T-helper 1 cell (primary cell): ENCODE results near the gene KRT3.

Experiments
- DNase-seq, 5 donors: peaks; one replicate each; pipeline ENCODE4 v3.0.0-alpha.2; 2012 to 2020
- total RNA-seq, 4 donors: gene quantifications; one replicate each; lab custom pipeline; 2026; lab: John Stamatoyannopoulos, UW

The KRT3 gene
- total RNA-seq: 0 reads per million in 4 donors

DNA sequence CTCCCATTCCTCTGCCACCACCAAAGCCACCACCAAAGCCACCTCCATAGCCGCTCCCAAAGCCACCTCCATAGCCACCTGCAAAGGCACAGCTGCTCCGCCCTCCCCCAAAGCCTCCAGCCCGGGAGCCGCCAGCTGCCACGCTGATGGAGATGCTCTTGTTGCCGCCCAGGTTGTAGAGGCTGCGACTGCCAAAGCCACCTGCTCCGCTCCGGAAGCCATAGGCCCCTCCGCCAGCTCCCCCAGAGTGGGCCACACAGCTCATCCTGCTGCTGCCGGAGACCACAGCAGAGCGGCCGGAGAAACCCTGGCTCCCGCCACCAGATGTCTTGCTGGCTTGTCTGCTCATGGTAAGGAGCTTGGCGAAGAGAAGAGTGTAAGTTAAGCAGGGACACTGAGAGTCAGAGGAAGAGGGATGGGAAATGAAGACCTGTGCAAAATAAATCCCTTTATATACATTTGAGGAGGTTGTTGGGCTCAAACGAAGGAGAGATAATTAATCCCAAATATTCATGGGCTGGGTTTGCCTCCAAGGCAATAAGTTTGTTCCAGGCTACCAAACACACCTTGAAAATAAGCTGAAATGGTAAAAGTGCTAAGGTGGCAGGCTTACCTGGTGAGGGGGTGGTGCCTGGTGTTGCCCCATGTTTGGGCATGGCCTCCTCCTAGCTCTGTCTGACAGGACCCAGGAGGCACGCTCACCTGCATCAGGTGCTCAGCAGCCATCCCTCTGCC, at the start of gene KRT3:
TSS of gene KRT3 (minus strand) at position 424 of the 735 bp plus-strand sequence. CDS start at position 349, 75 bp downstream.
- DNase-seq: no peak

DNA sequence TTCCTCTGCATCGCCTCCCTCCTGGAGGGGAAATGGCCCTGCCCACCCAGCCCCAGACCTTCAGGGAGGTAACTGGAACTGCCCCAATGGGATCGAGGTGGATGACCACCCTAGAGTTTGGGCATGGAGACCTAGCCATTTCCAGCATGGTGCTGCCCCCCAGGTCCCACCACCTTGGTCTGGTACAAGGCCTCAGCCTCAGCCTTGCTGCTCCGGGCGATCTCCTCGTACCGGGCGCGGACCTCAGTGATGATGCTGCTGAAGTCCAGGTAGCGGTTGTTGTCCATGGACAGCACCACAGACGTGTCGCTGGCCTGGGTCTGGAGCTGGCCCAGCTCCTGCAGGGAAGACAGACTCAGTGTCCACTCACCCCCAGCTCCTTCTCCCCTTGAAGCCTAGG, 48.5 kb upstream of the KRT3 start:
- no peak for DNase-seq

- DNase-seq: no peak
Observed at GRCh38 chr12:52839436-52840105, 43.7 kb upstream of the KRT3 start.

DNA sequence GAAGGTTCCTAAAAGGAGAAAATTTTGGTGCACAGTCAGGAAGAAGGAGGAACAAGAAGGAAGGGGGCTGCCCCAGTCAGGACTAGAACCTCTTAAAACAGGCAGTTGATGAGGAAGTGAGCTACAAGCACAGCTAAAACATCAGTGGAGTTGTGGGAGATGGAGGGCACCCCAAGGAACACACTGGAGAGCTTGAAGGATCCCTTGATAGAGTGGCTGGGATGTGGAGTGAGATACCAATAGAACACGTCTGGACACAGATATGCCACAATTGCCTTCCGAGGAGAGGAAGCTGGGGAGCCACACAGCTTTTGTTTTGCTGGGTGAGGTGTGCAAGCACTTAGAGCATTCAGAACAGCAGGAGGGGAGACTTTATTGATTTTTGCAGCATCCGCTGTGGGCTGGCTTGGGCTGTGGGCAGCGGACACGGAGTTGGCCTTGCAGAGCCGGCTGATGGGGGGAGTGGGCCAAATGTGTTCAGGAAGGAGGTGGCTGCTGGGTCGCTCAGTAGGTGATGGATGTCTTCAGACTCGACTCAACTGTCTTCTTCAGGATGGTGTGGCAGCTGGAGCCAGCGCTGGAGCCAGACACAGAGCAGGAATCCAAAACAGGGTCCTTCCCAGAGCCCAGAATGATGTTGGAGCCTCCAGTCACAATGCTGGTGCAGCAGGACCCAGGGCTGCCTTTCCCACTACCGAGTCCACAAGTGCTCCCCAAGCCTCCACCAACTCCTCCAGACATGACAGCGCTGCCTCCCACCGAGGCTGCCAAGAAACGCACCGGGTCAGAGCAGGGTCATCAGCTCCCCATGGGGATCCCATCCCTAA, 42.9 kb upstream of the KRT3 start:
- DNase-seq: no peak

DNA sequence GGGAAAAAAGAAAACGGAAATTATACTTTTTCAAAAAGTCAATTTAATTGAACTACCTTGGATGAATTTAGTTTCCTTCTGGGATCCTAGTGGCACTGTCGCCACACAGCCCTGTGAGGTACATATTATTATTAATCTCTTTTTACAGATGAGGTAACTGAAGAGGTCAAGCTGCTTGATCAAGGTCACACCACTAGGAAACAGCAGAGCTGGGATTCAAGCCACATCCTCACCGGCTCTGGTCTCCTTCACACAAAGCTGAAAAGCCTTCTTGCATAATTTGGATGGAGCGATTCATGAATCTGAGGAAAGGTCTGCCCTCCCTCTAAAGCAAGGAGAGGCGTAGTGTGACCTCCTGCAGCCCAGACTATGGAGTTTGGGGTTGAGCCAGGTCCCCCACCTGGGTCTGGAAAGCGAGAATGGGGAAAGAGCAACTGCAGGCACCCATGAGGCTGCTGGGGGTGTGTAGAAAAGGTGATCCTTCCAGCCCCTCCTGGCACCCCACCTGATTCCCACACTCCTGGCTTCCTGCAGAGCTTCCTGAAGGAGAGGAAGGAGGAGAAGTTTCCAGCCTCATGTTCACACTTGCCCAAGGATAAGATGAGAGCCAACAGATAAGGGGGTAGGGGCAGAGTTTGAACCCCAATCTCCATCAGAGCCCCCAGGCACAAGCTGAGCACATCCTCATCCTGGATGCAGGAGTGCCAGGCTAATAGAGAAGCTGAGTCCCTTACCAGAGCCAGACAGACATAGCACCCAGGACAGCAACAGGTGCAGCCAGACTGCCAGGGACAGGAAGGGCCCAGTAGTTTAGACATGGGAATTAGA, 42.1 kb upstream of the KRT3 start:
- DNase-seq: no peak

DNA sequence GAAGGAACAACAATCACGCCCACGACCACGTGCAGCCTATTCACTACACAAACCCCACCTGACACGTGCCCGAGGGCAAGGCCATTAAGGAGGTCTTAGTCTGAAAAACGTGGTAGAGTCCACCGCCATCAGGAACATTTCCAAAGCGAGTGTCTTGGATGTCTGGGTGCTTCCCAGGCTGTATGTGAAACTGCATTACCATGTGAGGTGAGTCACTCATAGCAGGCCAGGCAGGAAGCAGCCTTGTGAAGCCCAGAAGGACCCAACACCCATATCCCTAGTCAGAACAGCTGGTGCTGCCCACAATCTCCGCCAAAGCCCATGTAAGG, 41.5 kb upstream of the KRT3 start:
- DNase-seq: no peak

DNA sequence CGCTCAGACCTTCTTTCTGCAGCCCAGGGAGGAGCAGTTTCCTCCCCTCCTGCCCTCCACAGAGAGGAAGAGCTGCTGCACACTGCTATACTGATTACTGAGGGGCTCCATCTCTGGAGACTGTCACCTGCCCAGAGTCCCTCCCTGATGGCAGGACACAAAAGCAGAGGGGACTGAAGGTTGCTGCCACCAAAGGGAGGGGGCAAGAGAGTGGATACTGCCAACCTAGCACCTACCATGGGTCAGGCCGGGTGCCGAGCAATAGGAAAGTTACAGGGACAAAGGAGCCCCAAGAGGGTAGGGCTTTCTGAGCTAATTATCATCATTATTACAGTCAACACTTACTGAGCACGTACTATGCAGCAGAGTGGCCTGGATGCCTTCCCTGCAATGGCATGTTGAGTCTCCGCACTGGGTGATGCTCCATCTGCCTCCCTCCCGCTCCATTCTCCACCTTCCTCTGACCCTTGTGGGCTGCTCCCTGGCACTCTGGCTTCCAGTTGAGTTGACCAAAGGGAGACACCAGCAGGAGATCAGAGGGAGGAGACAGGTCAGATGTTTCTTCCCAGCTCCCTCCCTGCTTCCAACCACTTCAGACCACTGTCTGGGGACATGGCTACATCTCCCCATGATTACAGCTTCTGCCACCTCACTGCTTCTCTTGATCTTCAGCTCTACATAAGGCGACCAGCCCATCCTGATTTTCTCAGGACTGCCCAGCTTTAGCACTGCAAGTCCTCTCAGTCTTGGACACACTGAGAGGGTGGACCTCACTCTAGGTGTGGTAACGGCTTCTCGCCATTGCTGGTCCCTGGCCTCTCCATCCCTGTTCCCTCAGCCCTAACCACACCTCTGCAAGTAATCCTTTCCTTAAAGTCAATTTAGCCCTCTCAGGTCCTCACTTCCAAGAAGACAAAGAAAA, 40.8 kb upstream of the KRT3 start:
- DNase-seq: no peak

DNA sequence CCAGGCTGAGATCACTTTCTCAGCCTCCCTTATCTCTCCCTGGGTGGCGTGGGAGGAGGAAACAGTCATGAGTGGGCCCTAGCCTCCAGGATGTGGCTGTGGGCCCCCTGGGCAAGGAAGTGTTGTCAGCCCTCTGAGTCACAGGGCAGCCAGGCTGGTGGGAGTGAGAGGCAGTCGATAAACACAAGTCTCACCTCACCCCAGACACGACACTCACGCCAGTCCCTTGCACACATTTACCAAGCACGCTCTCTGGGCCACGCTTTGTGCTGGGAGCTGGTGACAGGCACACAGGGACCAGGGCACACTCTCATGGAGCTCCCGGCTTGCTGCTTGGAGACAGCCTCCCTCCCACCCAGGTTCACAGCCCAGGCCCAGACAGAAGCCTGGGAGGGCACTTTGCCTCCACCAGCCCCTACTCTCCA, 40.1 kb upstream of the KRT3 start:
- peak in 1 of 5 donors; percentile 15 for DNase-seq

DNA sequence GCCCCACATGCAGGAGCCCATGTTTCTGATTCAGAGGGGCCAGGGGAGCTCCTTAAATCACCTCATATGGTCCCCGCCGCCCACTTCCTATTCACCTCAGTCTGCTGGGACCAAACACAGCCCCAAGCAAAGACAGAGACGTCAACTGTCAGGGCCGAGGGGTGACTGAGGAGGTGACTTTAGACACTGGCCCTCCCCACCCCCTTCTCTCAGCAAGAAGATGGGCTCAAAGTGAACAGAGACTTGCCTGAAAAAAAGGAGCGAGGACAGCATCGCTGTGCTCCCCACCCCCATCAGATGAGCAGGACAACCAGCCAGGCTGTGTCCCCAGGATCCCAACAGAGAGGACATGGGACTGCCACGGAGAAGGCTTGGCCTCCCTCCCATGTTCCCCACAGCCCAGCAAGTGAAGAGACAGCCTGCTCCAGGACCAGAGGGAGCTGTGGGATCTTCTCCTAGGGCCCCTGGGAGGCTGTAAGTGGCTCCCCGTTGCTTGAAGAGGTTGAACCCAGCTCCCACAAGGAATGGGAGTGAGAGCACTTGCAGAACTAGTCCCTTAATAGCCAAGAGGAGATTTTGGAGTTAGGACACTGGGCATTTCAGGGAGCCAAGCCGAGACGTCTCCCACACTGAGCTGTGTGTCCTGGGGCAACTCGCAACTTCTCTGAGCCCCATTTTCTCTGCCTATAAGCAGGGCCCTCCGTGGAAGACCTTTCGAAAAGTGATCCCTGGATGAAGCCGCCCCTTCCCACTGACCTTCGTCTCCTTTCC, 39.5 kb upstream of the KRT3 start:
- no peak for DNase-seq

- DNase-seq: no peak
Observed at GRCh38 chr12:52834727-52835001, 38.7 kb upstream of the KRT3 start.

DNA sequence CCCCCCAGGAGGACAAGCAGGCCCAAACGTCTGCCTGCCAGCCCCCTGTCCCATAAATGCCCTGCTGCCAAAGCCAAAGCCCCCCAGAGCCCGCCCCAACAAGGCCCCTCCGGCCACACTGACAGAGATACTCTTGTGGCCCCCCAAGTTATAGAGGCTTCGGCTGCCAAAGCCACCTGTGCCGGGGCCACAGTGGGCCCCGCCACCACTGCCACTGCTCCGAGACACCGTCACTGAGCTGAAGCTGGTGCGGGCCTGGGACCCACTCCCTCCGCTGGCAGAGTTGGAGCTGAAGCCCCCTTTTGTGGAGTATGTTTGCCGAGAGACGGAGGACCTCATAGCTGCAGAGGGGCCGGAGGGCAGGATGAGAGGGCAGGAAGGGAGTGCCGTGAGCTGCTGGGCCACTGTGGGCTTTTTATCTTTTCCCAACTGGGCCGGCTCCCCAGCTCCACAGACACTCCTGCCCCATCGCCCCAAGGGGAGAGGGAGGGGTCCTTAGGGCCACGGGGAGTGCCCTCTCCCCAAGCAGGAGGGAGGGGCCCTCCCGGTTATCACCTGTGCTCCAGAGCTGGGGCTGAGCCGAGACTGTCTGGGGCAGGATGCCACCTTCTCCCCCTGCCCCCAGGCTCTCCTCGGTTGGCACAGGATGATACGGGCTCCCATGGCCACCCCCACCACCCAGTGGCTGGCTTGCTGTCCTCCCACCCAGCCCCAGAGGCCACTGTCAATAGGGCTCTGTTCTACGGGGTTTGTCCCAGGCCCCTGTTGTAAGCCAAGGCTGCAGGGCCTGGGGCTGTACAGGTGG, 38.2 kb upstream of the KRT3 start, which contains the start of gene KRT79:
TSS of gene KRT79 (minus strand) at position 390 of the 805 bp plus-strand sequence. CDS start at position 339, 51 bp downstream.
- DNase-seq: no peak

- no peak for DNase-seq
Observed at GRCh38 chr12:52832985-52833905, 37.3 kb upstream of the KRT3 start.

GRCh38 chr12:52832451-52832850, 36.5 kb upstream of the KRT3 start:
- no peak for DNase-seq

GRCh38 chr12:52831251-52831650, 35.3 kb upstream of the KRT3 start:
- DNase-seq: no peak

- no peak for DNase-seq
Observed at GRCh38 chr12:52829986-52830770, 34.3 kb upstream of the KRT3 start.

- DNase-seq: no peak
Observed at GRCh38 chr12:52828591-52829021, 32.7 kb upstream of the KRT3 start.

DNA sequence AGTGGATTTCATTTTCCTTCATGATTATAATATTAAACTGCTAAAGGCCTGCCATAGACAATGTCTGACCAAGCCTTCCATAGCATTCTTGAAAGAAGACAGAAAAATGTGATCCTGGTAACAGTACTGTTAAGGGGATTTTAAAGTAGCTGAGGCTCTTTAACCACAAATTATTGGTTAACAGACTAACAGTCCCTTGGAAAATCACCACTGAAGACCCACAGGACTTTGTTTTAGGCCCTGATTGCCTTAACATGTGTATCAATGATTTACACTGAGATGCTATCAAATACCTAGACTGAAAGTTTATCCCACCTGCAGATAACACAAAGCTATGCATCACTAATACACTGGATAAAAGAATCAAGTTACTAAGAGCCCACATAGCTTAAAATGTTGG, 32.2 kb upstream of the KRT3 start:
- no peak for DNase-seq
